ENCODE data around the gene SLCO3A1.

SLCO3A1 gene

GRCh38 chr15:91861223-91861622 lies 7.7 kb downstream of the SLCO3A1 start:
- Histone ChIP-seq H3K4me3 (ENCODE audit: low read depth in 1 of 2, low read length in 2 of 2) (no peak overlapping the region), H3K36me3 (ENCODE audit: control insufficient read depth in 1 of 2, insufficient read depth in 2 of 2, low read length in 2 of 2) (no peaks in the 10 kb centered on the region), H3K27me3 (ENCODE audit: low read depth, low read length) (no peaks in the 10 kb centered on the region), H3K4me1 (ENCODE audit: control insufficient read depth in 1 of 2, insufficient read depth in 2 of 2, low read length in 2 of 2) (peaks cover 7 to 40% of the 10 kb centered on the region in 2 donors), H3K27ac (ENCODE audit: low read length) (no peak overlapping the region), H3K9me3 (ENCODE audit: control insufficient read depth in 1 of 2, low read length in 2 of 2) (no peaks in the 10 kb centered on the region)

DNA sequence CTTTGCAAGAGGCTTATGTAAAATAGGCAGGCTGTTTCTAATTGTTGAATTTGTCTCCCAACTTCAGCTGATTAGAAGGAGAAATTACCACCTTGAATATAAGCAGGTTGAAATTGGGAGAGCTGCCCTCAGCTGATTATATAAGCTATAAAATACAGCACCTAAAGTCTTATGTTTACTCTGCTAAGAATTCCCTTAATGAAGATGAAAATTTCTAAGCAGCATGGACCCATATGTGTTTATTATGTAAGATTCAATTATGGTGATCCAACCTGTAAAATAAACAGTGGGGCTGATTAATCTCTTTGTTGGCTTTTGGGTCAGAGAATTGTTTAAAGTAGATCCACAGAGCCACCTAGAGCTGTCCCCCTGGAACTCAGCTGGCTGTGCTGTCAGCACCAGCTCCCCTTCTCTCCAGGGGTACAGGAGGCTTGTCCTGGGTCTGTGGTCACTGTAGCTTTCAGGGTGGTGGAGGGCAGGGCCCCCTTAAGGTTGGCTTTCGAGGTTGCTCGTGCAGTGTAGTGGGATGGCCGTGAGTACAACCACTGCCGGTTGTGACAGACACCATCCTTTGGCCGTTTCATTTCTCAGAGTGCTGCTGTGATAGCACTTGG lies 9.5 kb downstream of the SLCO3A1 start:
- peaks cover 18 to 47% of the 10 kb centered on the region in 2 donors for H3K4me1 ChIP-seq (ENCODE audit: control insufficient read depth in 1 of 2, insufficient read depth in 2 of 2, low read length in 2 of 2)
- H3K27ac ChIP-seq (ENCODE audit: low read length) = no peak overlapping the region
- H3K27me3 ChIP-seq (ENCODE audit: low read depth, low read length) = no peaks in the 10 kb centered on the region
- H3K9me3 ChIP-seq (ENCODE audit: control insufficient read depth in 1 of 2, low read length in 2 of 2) = no peaks in the 10 kb centered on the region
- H3K36me3 ChIP-seq (ENCODE audit: control insufficient read depth in 1 of 2, insufficient read depth in 2 of 2, low read length in 2 of 2) = no peaks in the 10 kb centered on the region
- no peak overlapping the region for H3K4me3 ChIP-seq (ENCODE audit: low read depth in 1 of 2, low read length in 2 of 2)

DNA sequence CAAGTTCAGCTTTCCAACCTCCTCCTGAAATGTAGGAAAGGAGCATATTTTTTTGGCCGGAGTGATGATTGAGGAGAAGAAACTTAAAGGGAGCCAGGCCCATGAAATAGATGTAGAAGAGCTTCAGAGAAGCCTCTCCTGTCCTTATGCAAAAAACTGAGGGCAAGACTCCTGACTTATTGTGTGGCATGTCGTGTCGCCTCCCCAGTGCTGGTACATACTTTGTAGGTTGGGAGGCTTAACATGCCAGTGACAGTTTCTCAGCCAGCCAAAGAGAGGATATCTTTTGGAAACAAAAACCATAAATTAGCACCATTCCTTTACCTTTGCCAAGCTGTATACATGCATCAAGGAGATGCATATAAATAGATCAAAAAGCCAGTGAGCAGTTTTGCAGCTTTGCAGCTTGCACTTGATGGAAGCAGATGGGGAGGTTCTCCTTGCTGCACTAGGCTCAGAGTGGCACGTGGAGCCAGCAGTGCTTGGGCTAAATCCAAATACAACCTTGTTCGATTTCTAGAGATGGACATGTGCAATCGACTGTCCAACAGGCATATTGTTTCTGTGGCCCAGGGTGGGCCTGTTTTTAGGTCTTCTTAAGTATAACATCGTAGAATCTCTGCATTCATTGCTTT lies 10.2 kb downstream of the SLCO3A1 start:
- no peak overlapping the region for H3K4me3 ChIP-seq (ENCODE audit: low read depth in 1 of 2, low read length in 2 of 2)

GRCh38 chr15:91864664-91865063 lies 11.2 kb downstream of the SLCO3A1 start:
- Histone ChIP-seq H3K9me3 (ENCODE audit: control insufficient read depth in 1 of 2, low read length in 2 of 2) (no peaks in the 10 kb centered on the region), H3K4me3 (ENCODE audit: low read depth in 1 of 2, low read length in 2 of 2) (no peak overlapping the region), H3K4me1 (ENCODE audit: control insufficient read depth in 1 of 2, insufficient read depth in 2 of 2, low read length in 2 of 2) (peaks cover 18 to 47% of the 10 kb centered on the region in 2 donors), H3K27ac (ENCODE audit: low read length) (no peak overlapping the region), H3K36me3 (ENCODE audit: control insufficient read depth in 1 of 2, insufficient read depth in 2 of 2, low read length in 2 of 2) (no peaks in the 10 kb centered on the region), H3K27me3 (ENCODE audit: low read depth, low read length) (no peaks in the 10 kb centered on the region)

More for the DNA sequence above, 10.2 kb downstream of the SLCO3A1 start:
- no peaks in the 10 kb centered on the region for H3K27me3 ChIP-seq (ENCODE audit: low read depth, low read length)
- peaks cover 18 to 47% of the 10 kb centered on the region in 2 donors for H3K4me1 ChIP-seq (ENCODE audit: control insufficient read depth in 1 of 2, insufficient read depth in 2 of 2, low read length in 2 of 2)
- H3K36me3 ChIP-seq (ENCODE audit: control insufficient read depth in 1 of 2, insufficient read depth in 2 of 2, low read length in 2 of 2) = no peaks in the 10 kb centered on the region
- no peaks in the 10 kb centered on the region for H3K9me3 ChIP-seq (ENCODE audit: control insufficient read depth in 1 of 2, low read length in 2 of 2)
- no peak overlapping the region for H3K27ac ChIP-seq (ENCODE audit: low read length)

- H3K27me3 ChIP-seq (ENCODE audit: low read depth, low read length) = no peaks in the 10 kb centered on the region
- H3K27ac ChIP-seq (ENCODE audit: low read length) = peak overlapping the region; percentile 7
- no peaks in the 10 kb centered on the region for H3K36me3 ChIP-seq (ENCODE audit: control insufficient read depth in 1 of 2, insufficient read depth in 2 of 2, low read length in 2 of 2)
- H3K9me3 ChIP-seq (ENCODE audit: control insufficient read depth in 1 of 2, low read length in 2 of 2) = no peaks in the 10 kb centered on the region
- no peak overlapping the region for H3K4me3 ChIP-seq (ENCODE audit: low read depth in 1 of 2, low read length in 2 of 2)
- peaks cover 18 to 47% of the 10 kb centered on the region in 2 donors for H3K4me1 ChIP-seq (ENCODE audit: control insufficient read depth in 1 of 2, insufficient read depth in 2 of 2, low read length in 2 of 2)
These were observed 12.0 kb downstream of the SLCO3A1 start for GRCh38 chr15:91865486-91865885.

DNA sequence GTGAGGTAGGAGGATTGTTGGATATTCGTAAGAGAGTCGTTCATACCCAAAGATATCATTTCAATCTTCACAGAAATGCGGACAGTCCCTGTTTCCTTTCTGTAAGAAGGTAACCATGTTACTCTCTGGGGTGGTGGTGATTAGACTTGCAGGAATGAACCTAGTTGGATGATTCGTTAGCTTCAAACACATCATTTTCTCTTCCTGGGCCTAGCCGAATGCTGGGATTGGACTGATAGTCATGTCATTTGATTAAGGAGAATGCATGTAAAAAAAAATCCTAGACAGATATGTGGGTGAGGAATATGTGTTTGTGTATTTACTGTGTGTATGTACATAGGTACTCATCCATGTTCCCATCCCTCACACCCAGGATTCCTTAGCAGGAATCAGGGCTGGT lies 12.4 kb downstream of the SLCO3A1 start:
- no peaks in the 10 kb centered on the region for H3K9me3 ChIP-seq (ENCODE audit: control insufficient read depth in 1 of 2, low read length in 2 of 2)
- H3K4me3 ChIP-seq (ENCODE audit: low read depth in 1 of 2, low read length in 2 of 2) = no peak overlapping the region
- H3K36me3 ChIP-seq (ENCODE audit: control insufficient read depth in 1 of 2, insufficient read depth in 2 of 2, low read length in 2 of 2) = no peaks in the 10 kb centered on the region
- peaks cover 18 to 47% of the 10 kb centered on the region in 2 donors for H3K4me1 ChIP-seq (ENCODE audit: control insufficient read depth in 1 of 2, insufficient read depth in 2 of 2, low read length in 2 of 2)
- H3K27ac ChIP-seq (ENCODE audit: low read length) = peak overlapping the region; percentile 7
- no peaks in the 10 kb centered on the region for H3K27me3 ChIP-seq (ENCODE audit: low read depth, low read length)

DNA sequence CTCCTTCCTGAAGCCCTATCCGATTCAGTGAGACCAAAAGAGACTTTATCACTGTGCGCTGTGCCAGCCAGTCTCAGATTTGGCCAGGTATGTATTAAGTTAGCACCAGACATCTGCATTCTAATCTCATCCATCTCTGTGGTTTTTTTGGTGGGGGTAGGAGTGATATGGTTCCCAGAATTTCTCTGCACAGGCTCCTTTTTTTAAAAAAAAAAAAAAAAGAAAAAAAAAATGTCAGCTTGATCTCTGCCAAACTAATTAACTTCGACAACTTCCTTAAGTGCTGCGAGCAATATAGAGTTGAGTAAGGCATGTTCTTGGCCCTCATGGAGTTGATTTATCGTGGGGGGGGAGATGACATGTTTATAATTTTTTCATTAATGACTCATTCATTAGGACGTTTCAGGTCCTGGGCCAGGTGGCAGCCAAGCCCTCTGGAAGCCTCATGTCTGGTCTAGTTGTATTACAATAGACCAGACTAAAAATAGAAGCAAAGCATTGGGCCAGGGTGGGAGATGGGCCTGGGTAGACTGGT lies 12.9 kb downstream of the SLCO3A1 start:
- peaks cover 18 to 47% of the 10 kb centered on the region in 2 donors for H3K4me1 ChIP-seq (ENCODE audit: control insufficient read depth in 1 of 2, insufficient read depth in 2 of 2, low read length in 2 of 2)
- no peaks in the 10 kb centered on the region for H3K36me3 ChIP-seq (ENCODE audit: control insufficient read depth in 1 of 2, insufficient read depth in 2 of 2, low read length in 2 of 2)
- no peaks in the 10 kb centered on the region for H3K9me3 ChIP-seq (ENCODE audit: control insufficient read depth in 1 of 2, low read length in 2 of 2)
- no peak overlapping the region for H3K4me3 ChIP-seq (ENCODE audit: low read depth in 1 of 2, low read length in 2 of 2)
- H3K27ac ChIP-seq (ENCODE audit: low read length) = peak overlapping the region; percentile 76
- H3K27me3 ChIP-seq (ENCODE audit: low read depth, low read length) = no peaks in the 10 kb centered on the region

GRCh38 chr15:91866971-91867372 lies 13.5 kb downstream of the SLCO3A1 start:
- no peaks in the 10 kb centered on the region for H3K9me3 ChIP-seq (ENCODE audit: control insufficient read depth in 1 of 2, low read length in 2 of 2)
- H3K4me3 ChIP-seq (ENCODE audit: low read depth in 1 of 2, low read length in 2 of 2) = no peak overlapping the region
- H3K4me1 ChIP-seq (ENCODE audit: control insufficient read depth in 1 of 2, insufficient read depth in 2 of 2, low read length in 2 of 2) = peaks cover 18 to 47% of the 10 kb centered on the region in 2 donors
- peak overlapping the region; percentile 76 for H3K27ac ChIP-seq (ENCODE audit: low read length)
- H3K27me3 ChIP-seq (ENCODE audit: low read depth, low read length) = no peaks in the 10 kb centered on the region
- no peaks in the 10 kb centered on the region for H3K36me3 ChIP-seq (ENCODE audit: control insufficient read depth in 1 of 2, insufficient read depth in 2 of 2, low read length in 2 of 2)

- Histone ChIP-seq H3K9me3 (ENCODE audit: control insufficient read depth in 1 of 2, low read length in 2 of 2) (no peaks in the 10 kb centered on the region), H3K36me3 (ENCODE audit: control insufficient read depth in 1 of 2, insufficient read depth in 2 of 2, low read length in 2 of 2) (no peaks in the 10 kb centered on the region), H3K27ac (ENCODE audit: low read length) (peak overlapping the region; percentile 76), H3K4me1 (ENCODE audit: control insufficient read depth in 1 of 2, insufficient read depth in 2 of 2, low read length in 2 of 2) (peaks cover 18 to 41% of the 10 kb centered on the region in 2 donors), H3K27me3 (ENCODE audit: low read depth, low read length) (no peaks in the 10 kb centered on the region), H3K4me3 (ENCODE audit: low read depth in 1 of 2, low read length in 2 of 2) (no peak overlapping the region)
These were observed 14.1 kb downstream of the SLCO3A1 start for GRCh38 chr15:91867581-91868026.

- Histone ChIP-seq H3K4me3 (ENCODE audit: low read depth in 1 of 2, low read length in 2 of 2) (no peak overlapping the region), H3K27me3 (ENCODE audit: low read depth, low read length) (no peaks in the 10 kb centered on the region), H3K9me3 (ENCODE audit: control insufficient read depth in 1 of 2, low read length in 2 of 2) (no peaks in the 10 kb centered on the region), H3K27ac (ENCODE audit: low read length) (no peak overlapping the region), H3K4me1 (ENCODE audit: control insufficient read depth in 1 of 2, insufficient read depth in 2 of 2, low read length in 2 of 2) (peaks cover 13 to 20% of the 10 kb centered on the region in 2 donors), H3K36me3 (ENCODE audit: control insufficient read depth in 1 of 2, insufficient read depth in 2 of 2, low read length in 2 of 2) (no peaks in the 10 kb centered on the region)
These were observed 17.5 kb downstream of the SLCO3A1 start for GRCh38 chr15:91870876-91871537.

DNA sequence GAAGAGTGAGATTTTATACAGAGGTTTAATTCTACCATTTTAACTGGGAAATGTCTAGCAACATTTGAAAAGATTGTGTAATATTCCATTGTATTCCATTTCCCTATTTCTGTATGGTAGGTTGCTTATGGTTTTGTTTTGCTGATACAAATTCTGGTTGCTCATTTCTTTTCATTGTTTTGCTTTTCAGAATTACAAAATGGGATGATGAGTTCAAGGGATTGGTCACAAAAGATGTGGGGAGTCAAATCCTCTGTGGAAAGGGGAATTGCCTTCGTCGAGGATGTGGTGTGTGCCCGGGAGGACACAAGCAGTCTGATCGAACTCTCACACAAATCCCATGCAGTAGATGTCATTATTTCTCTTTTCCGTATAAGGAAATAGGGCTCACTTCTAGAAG lies 18.3 kb downstream of the SLCO3A1 start:
- Histone ChIP-seq H3K9me3 (ENCODE audit: control insufficient read depth in 1 of 2, low read length in 2 of 2) (no peaks in the 10 kb centered on the region), H3K27ac (ENCODE audit: low read length) (no peak overlapping the region), H3K4me1 (ENCODE audit: control insufficient read depth in 1 of 2, insufficient read depth in 2 of 2, low read length in 2 of 2) (peaks cover 6 to 12% of the 10 kb centered on the region in 2 donors), H3K27me3 (ENCODE audit: low read depth, low read length) (no peaks in the 10 kb centered on the region), H3K36me3 (ENCODE audit: control insufficient read depth in 1 of 2, insufficient read depth in 2 of 2, low read length in 2 of 2) (no peaks in the 10 kb centered on the region), H3K4me3 (ENCODE audit: low read depth in 1 of 2, low read length in 2 of 2) (no peak overlapping the region)

All from muscle layer of duodenum (tissue), 2 donors.